ENCODE data around the gene PSMB2.

GRCh38 chr1:35563166-35563565 lies 78.2 kb downstream of the PSMB2 start:
- TF ChIP-seq CTCF (IDR thresholded peaks at IDR 0.05) (no peak), POLR2AphosphoS5 (IDR thresholded peaks at IDR 0.05) (no peak)

Measured in sigmoid colon (tissue), 4 donors.